ENCODE data around the gene CSN2. TPM values are rescaled to one million over a fixed set of nuclear protein-coding genes. Genes with fewer than 3 reads are reported as not detected.
A peak's percentile ranks its signal among the peaks of the same experiment; 100 is the strongest.

The CSN2 gene
- total and polyA plus RNA-seq, 2 of the 8 experiments (the other 6 are each of a cell fraction or from before 2014, with no cell fraction given) = not detected

GRCh38 chr4:69986663-69987062 is 21.1 kb upstream of the CSN2 start:
- H4K5ac ChIP-seq (ENCODE audit: insufficient read length, low read depth, low read length) = no peak overlapping the region
- WGBS, 2 experiments (ENCODE audit: extremely low coverage in 1 of 2, insufficient coverage in 1 of 2, insufficient read length in 1 of 2, insufficient replicate concordance in 2 of 2, low coverage in 1 of 2, low lambda C conversion rate in 2 of 2, missing lambda C conversion rate in 1 of 2) = 89% methylated on average over 1 of the region's 1 CpG; no CpG with 5 or more reads in 1 of the 2 experiments
- no peak overlapping the region for H2BK5ac ChIP-seq (ENCODE audit: low read depth, low read length)
- H2AFZ ChIP-seq (ENCODE audit: low read length) = no peak overlapping the region
- DNase-seq (ENCODE audit: low read depth in 1 of 2, low spot score in 2 of 2) = no peak
- CTCF ChIA-PET (ENCODE audit: partially characterized antibody) = no interaction called here
- H2BK120ac ChIP-seq (replicated peaks; ENCODE audit: low read depth, low read length) = no peak overlapping the region
- no peak overlapping the region for H3K18ac ChIP-seq (ENCODE audit: extremely low read depth, low read length)
- H3K79me2 ChIP-seq (ENCODE audit: control insufficient read depth in 1 of 2, insufficient read depth in 2 of 2, low read length in 2 of 2) = no peaks in the 10 kb centered on the region
- no peak overlapping the region for H3K23ac ChIP-seq (ENCODE audit: insufficient read length)
- no peak overlapping the region for H2BK12ac ChIP-seq (ENCODE audit: low read depth, low read length)
- H2BK15ac ChIP-seq (ENCODE audit: low read length) = no peak overlapping the region
- no peak overlapping the region for H2AK5ac ChIP-seq (ENCODE audit: low read depth, low read length)
- H3K23me2 ChIP-seq (ENCODE audit: low read depth, low read length) = no peaks in the 10 kb centered on the region
- no peaks in the 10 kb centered on the region for H3K9me3 ChIP-seq (ENCODE audit: insufficient read depth in 2 of 2, low read depth in 1 of 2, low read length in 1 of 2)
- H3K4ac ChIP-seq (replicated peaks; ENCODE audit: insufficient read length, low read depth, low read length) = no peak overlapping the region
- no peak overlapping the region for H3K56ac ChIP-seq (replicated peaks; ENCODE audit: insufficient read length, low read depth, low read length)
- H3K79me1 ChIP-seq (ENCODE audit: low read depth, low read length) = no peaks in the 10 kb centered on the region
- H4K8ac ChIP-seq (ENCODE audit: extremely low read depth, insufficient read depth, low read length) = no peak overlapping the region
- no peaks in the 10 kb centered on the region for H3K4me1 ChIP-seq (replicated peaks in 1 of 4; ENCODE audit: control insufficient read depth in 3 of 4, insufficient read depth in 4 of 4, low read length in 3 of 4)
- no peaks in the 10 kb centered on the region for H3K27me3 ChIP-seq (replicated peaks in 1 of 4; ENCODE audit: control insufficient read depth in 3 of 4, extremely low read depth in 1 of 4, insufficient read depth in 3 of 4, low read length in 3 of 4)
- H2BK20ac ChIP-seq (ENCODE audit: low read length) = no peak overlapping the region
- no peak overlapping the region for H3K4me3 ChIP-seq (ENCODE audit: extremely low read depth in 1 of 4, insufficient read depth in 2 of 4, low read depth in 3 of 4, low read length in 4 of 4)
- no peak overlapping the region for H3K14ac ChIP-seq (ENCODE audit: insufficient read length)
- no peak overlapping the region for H3K4me2 ChIP-seq (ENCODE audit: insufficient read depth in 1 of 2, low read depth in 2 of 2, low read length in 2 of 2)
- no peaks in the 10 kb centered on the region for H3K36me3 ChIP-seq (ENCODE audit: control insufficient read depth in 2 of 4, insufficient read depth in 4 of 4, low read length in 3 of 4)
- no peak overlapping the region for H3K9ac ChIP-seq (replicated peaks in 1 of 4; ENCODE audit: extremely low read depth in 1 of 4, low read depth in 3 of 4, low read length in 3 of 4)
- H4K91ac ChIP-seq (replicated peaks; ENCODE audit: insufficient read length, low read length) = no peak overlapping the region
- H4K20me1 ChIP-seq (replicated peaks in 1 of 2; ENCODE audit: control insufficient read depth in 1 of 2, insufficient read depth in 2 of 2, low read length in 2 of 2) = no peaks in the 10 kb centered on the region
- no peak overlapping the region for H3K27ac ChIP-seq (ENCODE audit: low read depth, low read length)
- TF ChIP-seq PHF8 (conservative IDR thresholded peaks at IDR 0.05; ENCODE audit: low read depth, low read length) (no peak), ZNF274 (IDR thresholded peaks at IDR 0.05; ENCODE audit: borderline replicate concordance, extremely low read depth, low read length) (no peak), SIRT6 (IDR thresholded peaks at IDR 0.05; ENCODE audit: low read length) (no peak), MAFK (IDR thresholded peaks at IDR 0.05; ENCODE audit: low read depth, low read length) (0 out of 2 replicates have a peak, but pooled peaks have one; percentile 25)
- no peak for FAIRE-seq
- POLR2A ChIA-PET (ENCODE audit: partially characterized antibody) = no interaction called here
